ENCODE measurements around the gene PROC.
"Not testable (repeated sequence)": the region's sequence is repeated elsewhere in the genome, so short reads cannot be mapped to it uniquely, and the experiment has no call there.

The PROC gene

GRCh38 chr2:127451981-127452380 lies 33.8 kb downstream of the PROC start:
- peak; percentile 22 for DNase-seq (ENCODE audit: extremely low read depth, low read depth)
- H3K4me3 ChIP-seq (replicated peaks; ENCODE audit: low read depth, low read length): no peak overlapping the region
- no peak for TF ChIP-seq CTCF (IDR thresholded peaks at IDR 0.05; ENCODE audit: low read depth, low read length, missing control alignments)

- not testable (repeated sequence) for DNase-seq (ENCODE audit: extremely low read depth, low read depth); H3K4me3 ChIP-seq (replicated peaks; ENCODE audit: low read depth, low read length)
These were observed 34.2 kb downstream of the PROC start for GRCh38 chr2:127452423-127452822.

- no peak for DNase-seq (ENCODE audit: extremely low read depth, low read depth)
- TF ChIP-seq CTCF (IDR thresholded peaks at IDR 0.05; ENCODE audit: low read depth, low read length, missing control alignments): no peak
- H3K4me3 ChIP-seq (replicated peaks; ENCODE audit: low read depth, low read length): no peak overlapping the region
These were observed 34.8 kb downstream of the PROC start for GRCh38 chr2:127453013-127453391.

GRCh38 chr2:127453392-127454171 lies 35.4 kb downstream of the PROC start:
- TF ChIP-seq CTCF (IDR thresholded peaks at IDR 0.05; ENCODE audit: low read depth, low read length, missing control alignments): peak; percentile 20
- DNase-seq (ENCODE audit: extremely low read depth, low read depth): no peak
- no peak overlapping the region for H3K4me3 ChIP-seq (replicated peaks; ENCODE audit: low read depth, low read length)

- DNase-seq (ENCODE audit: extremely low read depth, low read depth): no peak
- TF ChIP-seq CTCF (IDR thresholded peaks at IDR 0.05; ENCODE audit: low read depth, low read length, missing control alignments): no peak
- no peak overlapping the region for H3K4me3 ChIP-seq (replicated peaks; ENCODE audit: low read depth, low read length)
These were observed 36.7 kb downstream of the PROC start for GRCh38 chr2:127454595-127455565.

- TF ChIP-seq CTCF (IDR thresholded peaks at IDR 0.05; ENCODE audit: low read depth, low read length, missing control alignments): no peak
- no peak for DNase-seq (ENCODE audit: extremely low read depth, low read depth)
- no peak overlapping the region for H3K4me3 ChIP-seq (replicated peaks; ENCODE audit: low read depth, low read length)
These were observed 37.6 kb downstream of the PROC start for GRCh38 chr2:127455566-127456493.
